Skeletal muscle tissue (tissue), 4 donors: ENCODE results near the gene ARAP1. TPM values are rescaled to one million over a fixed set of nuclear protein-coding genes. Genes with fewer than 3 reads are reported as not detected.
A peak's percentile ranks its signal among the peaks of the same experiment; 100 is the strongest.

Experiments
- H3K27ac ChIP-seq: one replicate; pipeline ENCODE4 v1.7.0; 2013; ENCODE audit warnings: mild to moderate bottlenecking, low read depth, low read length, inconsistent platforms
- H3K27me3 ChIP-seq, 3 donors: one replicate each; pipeline ENCODE4 v1.7.0; 2013; ENCODE audit warnings: low read length in 3 of 3; ENCODE audit not compliant: control insufficient read depth in 3 of 3, insufficient read depth in 3 of 3
- H3K36me3 ChIP-seq, 3 donors: one replicate each; pipeline ENCODE4 v1.7.0; 2013; ENCODE audit warnings: low read length in 3 of 3; ENCODE audit not compliant: control insufficient read depth in 3 of 3, insufficient read depth in 3 of 3
- H3K4me1 ChIP-seq, 3 donors: one replicate each; pipeline ENCODE4 v1.7.0; 2013; ENCODE audit warnings: low read length in 3 of 3, mild to moderate bottlenecking in 3 of 3; ENCODE audit not compliant: control insufficient read depth in 3 of 3, insufficient read depth in 3 of 3
- H3K4me3 ChIP-seq, 3 donors: one replicate each; pipeline ENCODE4 v1.7.0; 2013; ENCODE audit warnings: low read length in 3 of 3
- H3K9ac ChIP-seq, 3 donors: one replicate each; pipeline ENCODE4 v1.7.0; 2013; ENCODE audit warnings: low read length in 3 of 3, mild to moderate bottlenecking in 3 of 3, moderate library complexity in 2 of 3, low read depth in 1 of 3
- H3K9me3 ChIP-seq, 3 donors: one replicate each; pipeline ENCODE4 v1.7.0; 2013; ENCODE audit warnings: low read length in 3 of 3; ENCODE audit not compliant: control insufficient read depth in 3 of 3
- total RNA-seq: library from RNA; depleted of rRNA; stranded (reverse); fragments of >200 nt; gene quantifications from one replicate; pipeline ENCODE4 v1.2.3, GENCODE V29; 2014
- donor health status: Osteomylitis.

Gene ARAP1
- total RNA-seq, 1 donor from 2014 or later, result 98.6 TPM

GRCh38 chr11:72737336-72737735, 14.9 kb downstream of the ARAP1 start:
- no peaks in the 10 kb centered on the region for H3K27me3 ChIP-seq
- peaks cover 17 to 37% (median 30%) of the 10 kb centered on the region in 3 donors for H3K4me1 ChIP-seq
- no peaks in the 10 kb centered on the region for H3K36me3 ChIP-seq
- H3K9me3 ChIP-seq, result no peaks in the 10 kb centered on the region
- no peak overlapping the region for H3K4me3 ChIP-seq
- no peak overlapping the region for H3K9ac ChIP-seq
- H3K27ac ChIP-seq, result peak overlapping the region; percentile 65

- H3K27me3 ChIP-seq, result no peaks in the 10 kb centered on the region
- H3K36me3 ChIP-seq, result no peaks in the 10 kb centered on the region
- H3K9me3 ChIP-seq, result no peaks in the 10 kb centered on the region
- H3K9ac ChIP-seq, result no peak overlapping the region
- peak overlapping the region; percentile 65 for H3K27ac ChIP-seq
- no peak overlapping the region for H3K4me3 ChIP-seq
- H3K4me1 ChIP-seq, result peaks cover 13 to 33% (median 25%) of the 10 kb centered on the region in 3 donors
These were observed 15.6 kb downstream of the ARAP1 start for GRCh38 chr11:72736452-72737069.

GRCh38 chr11:72735495-72736027, 16.6 kb downstream of the ARAP1 start:
- no peak overlapping the region for H3K27ac ChIP-seq
- no peaks in the 10 kb centered on the region for H3K27me3 ChIP-seq
- H3K9me3 ChIP-seq, result no peaks in the 10 kb centered on the region
- H3K4me1 ChIP-seq, result peaks cover 13 to 28% (median 25%) of the 10 kb centered on the region in 3 donors
- H3K4me3 ChIP-seq, result no peak overlapping the region
- peaks cover 0 to 2% (median 0%) of the 10 kb centered on the region in 3 donors for H3K36me3 ChIP-seq
- H3K9ac ChIP-seq, result peak overlapping the region in 1 of 3 donors; percentile 10

- Histone ChIP-seq H3K9me3 (no peaks in the 10 kb centered on the region), H3K27me3 (no peaks in the 10 kb centered on the region), H3K4me3 (peak overlapping the region in 1 of 3 donors; percentile 14), H3K27ac (peak overlapping the region; percentile 7), H3K9ac (no peak overlapping the region), H3K4me1 (peaks cover 7 to 17% (median 12%) of the 10 kb centered on the region in 3 donors), H3K36me3 (peaks cover 0 to 2% (median 0%) of the 10 kb centered on the region in 3 donors)
These were observed 19.9 kb downstream of the ARAP1 start for GRCh38 chr11:72732329-72732728.

- Histone ChIP-seq H3K9ac (no peak overlapping the region), H3K4me1 (peaks cover 4 to 6% (median 5%) of the 10 kb centered on the region in 3 donors), H3K27ac (no peak overlapping the region), H3K27me3 (no peaks in the 10 kb centered on the region), H3K36me3 (peaks cover 0 to 2% (median 0%) of the 10 kb centered on the region in 3 donors), H3K9me3 (no peaks in the 10 kb centered on the region), H3K4me3 (no peak overlapping the region)
These were observed 21.5 kb downstream of the ARAP1 start for GRCh38 chr11:72730737-72731136.

- Histone ChIP-seq H3K9ac (no peak overlapping the region), H3K4me1 (peaks cover 4 to 9% (median 7%) of the 10 kb centered on the region in 3 donors), H3K9me3 (no peaks in the 10 kb centered on the region), H3K27ac (no peak overlapping the region), H3K27me3 (no peaks in the 10 kb centered on the region), H3K4me3 (no peak overlapping the region), H3K36me3 (peaks cover 0 to 2% (median 0%) of the 10 kb centered on the region in 3 donors)
These were observed 22.0 kb downstream of the ARAP1 start for GRCh38 chr11:72730243-72730642.

GRCh38 chr11:72727521-72727920, 24.7 kb downstream of the ARAP1 start:
- Histone ChIP-seq H3K9ac (no peak overlapping the region), H3K36me3 (peaks cover 0 to 2% (median 0%) of the 10 kb centered on the region in 3 donors), H3K4me1 (peaks cover 8 to 27% (median 14%) of the 10 kb centered on the region in 3 donors)

GRCh38 chr11:72726266-72727220, 25.7 kb downstream of the ARAP1 start:
- H3K27me3 ChIP-seq, result no peaks in the 10 kb centered on the region
- peaks cover 14 to 28% (median 16%) of the 10 kb centered on the region in 3 donors for H3K4me1 ChIP-seq
- H3K4me3 ChIP-seq, result no peak overlapping the region
- no peak overlapping the region for H3K27ac ChIP-seq
- H3K9me3 ChIP-seq, result no peaks in the 10 kb centered on the region
- peaks cover 0 to 2% (median 0%) of the 10 kb centered on the region in 3 donors for H3K36me3 ChIP-seq
- no peak overlapping the region for H3K9ac ChIP-seq

More at GRCh38 chr11:72727521-72727920, 24.7 kb downstream of the ARAP1 start:
- Histone ChIP-seq H3K27ac (no peak overlapping the region), H3K4me3 (no peak overlapping the region), H3K9me3 (no peaks in the 10 kb centered on the region), H3K27me3 (no peaks in the 10 kb centered on the region)

- Histone ChIP-seq H3K9ac (no peak overlapping the region), H3K27me3 (no peaks in the 10 kb centered on the region), H3K4me1 (peaks cover 22 to 37% (median 25%) of the 10 kb centered on the region in 3 donors), H3K4me3 (no peak overlapping the region), H3K9me3 (no peaks in the 10 kb centered on the region), H3K36me3 (no peaks in the 10 kb centered on the region), H3K27ac (no peak overlapping the region)
These were observed 26.5 kb downstream of the ARAP1 start for GRCh38 chr11:72725724-72726028.
